HFFc6 (cell line): ENCODE results near the gene GRK3. TPM values are rescaled to one million over a fixed set of nuclear protein-coding genes. Genes with fewer than 3 reads are reported as not detected.
"Not testable (repeated sequence)": the region's sequence is repeated elsewhere in the genome, so short reads cannot be mapped to it uniquely, and the experiment has no call there.

Experiments
- DNase-seq: peaks from one replicate; pipeline ENCODE4 v3.0.0-alpha.2; 2018
- H3K27ac Mint-ChIP-seq: 2 replicates; pipeline ENCODE4 v1.8.0; 2020; ENCODE audit warnings: mild to moderate bottlenecking, mixed read lengths
- H3K27me3 Mint-ChIP-seq: 2 replicates; pipeline ENCODE4 v1.8.0; 2021; ENCODE audit warnings: mild to moderate bottlenecking, moderate library complexity, mixed read lengths; ENCODE audit not compliant: insufficient read depth
- H3K36me3 Mint-ChIP-seq: 2 replicates; pipeline ENCODE4 v1.8.0; 2021; ENCODE audit warnings: low read depth, mixed read lengths
- H3K4me1 Mint-ChIP-seq: 2 replicates; pipeline ENCODE4 v1.8.0; 2020; ENCODE audit warnings: low read depth, mixed read lengths
- H3K4me3 Mint-ChIP-seq: 2 replicates; pipeline ENCODE4 v1.8.0; 2020; ENCODE audit warnings: mild to moderate bottlenecking, moderate library complexity, mixed read lengths
- H3K9me3 Mint-ChIP-seq: 2 replicates; pipeline ENCODE4 v1.8.0; 2020; ENCODE audit warnings: mild to moderate bottlenecking, mixed read lengths
- CTCF ChIP-seq: fragments of 200-600 bp; sonication (generic); IDR thresholded peaks from 2 replicates; pipeline ENCODE4 v1.5.0; 2021; ENCODE audit warnings: antibody characterized with exemption, mild to moderate bottlenecking
- total RNA-seq, 6 experiments: library from RNA; stranded (reverse); fragmentation: NEBNext Ultra II Directional; extraction: Animal tissue kit (Norgen Biotek cat#: 25700); gene quantifications; 2 replicates in 1 of 6; 3 replicates in 5 of 6; pipeline ENCODE4 v1.2.3, GENCODE V29; 2021

GRK3 gene
- total RNA-seq, 6 experiments from 2014 or later, result 0.05 TPM; not detected in 5

DNA sequence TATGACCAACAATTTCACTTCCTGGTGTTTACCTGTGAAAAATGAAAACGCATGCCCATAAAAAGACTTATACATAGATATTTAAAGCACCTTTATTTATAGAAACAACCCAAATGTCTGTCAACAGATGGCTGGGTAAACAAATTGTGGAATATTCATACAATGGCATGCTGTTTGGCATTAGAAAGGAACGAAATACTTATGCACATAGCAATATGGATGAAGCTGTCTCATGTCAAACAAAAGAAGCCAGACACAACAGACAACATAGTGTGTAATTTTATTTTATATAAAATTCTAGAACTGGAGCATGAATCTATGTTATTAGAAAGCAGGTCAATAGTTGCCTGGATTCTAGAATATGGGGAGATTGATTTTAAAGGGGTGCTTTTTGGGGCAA, 38.0 kb downstream of the GRK3 start:
- Mint-ChIP-seq H3K4me3 (no peak overlapping the region), H3K36me3 (no peaks in the 10 kb centered on the region), H3K27ac (no peak overlapping the region), H3K27me3 (no peaks in the 10 kb centered on the region), H3K4me1 (no peaks in the 10 kb centered on the region), H3K9me3 (peaks cover 13% of the 10 kb centered on the region; the same call in 1 of the 2 replicates)
- no peak for DNase-seq
- TF ChIP-seq CTCF, result no peak

DNA sequence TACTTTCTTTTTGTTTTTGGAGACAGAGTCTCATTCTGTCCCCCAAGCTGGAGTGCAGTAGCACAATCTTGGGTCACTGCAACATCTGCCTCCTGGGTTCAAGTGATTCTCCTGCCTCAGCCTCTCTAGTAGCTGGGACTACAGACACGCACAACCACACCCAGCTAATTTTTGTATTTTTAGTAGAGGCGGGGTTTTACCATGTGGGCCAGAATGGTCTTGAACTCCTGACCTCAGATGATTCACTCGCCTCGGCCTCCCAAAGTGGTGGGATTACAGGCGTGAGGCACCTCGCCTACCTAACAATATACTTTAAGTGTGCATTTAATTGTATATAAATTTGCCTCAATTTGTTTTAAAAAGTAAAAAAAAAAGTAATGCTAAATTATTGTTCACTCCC, 38.4 kb downstream of the GRK3 start:
- Mint-ChIP-seq H3K27me3 (no peaks in the 10 kb centered on the region), H3K4me1 (no peaks in the 10 kb centered on the region), H3K36me3 (no peaks in the 10 kb centered on the region), H3K27ac (no peak overlapping the region), H3K9me3 (peaks cover 8% of the 10 kb centered on the region; the same call in 1 of the 2 replicates), H3K4me3 (no peak overlapping the region)
- DNase-seq, result no peak
- no peak for TF ChIP-seq CTCF

DNA sequence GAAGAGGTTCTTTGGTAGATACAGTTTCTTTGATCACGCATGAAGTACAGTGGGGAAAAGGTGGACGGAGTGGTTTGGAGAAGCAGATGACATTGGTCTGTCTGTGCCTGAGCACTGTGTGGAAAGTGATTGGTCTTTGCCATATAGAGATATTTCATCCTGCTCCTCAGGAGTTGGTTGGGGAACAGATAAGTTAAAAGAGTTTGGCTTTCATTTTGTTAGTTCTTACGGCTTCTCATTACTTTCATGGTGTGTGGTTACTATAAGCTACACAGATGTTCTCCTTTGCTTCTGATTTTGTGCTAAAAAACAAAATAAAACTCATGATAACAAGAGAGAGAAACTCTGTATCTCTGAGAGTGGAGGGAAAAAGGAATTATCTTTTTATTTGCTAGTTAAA, 40.7 kb downstream of the GRK3 start:
- not testable (repeated sequence) for DNase-seq, H3K27ac Mint-ChIP-seq, H3K27me3 Mint-ChIP-seq, H3K36me3 Mint-ChIP-seq, H3K4me1 Mint-ChIP-seq, H3K4me3 Mint-ChIP-seq, H3K9me3 Mint-ChIP-seq

GRCh38 chr22:25605565-25605964, 41.1 kb downstream of the GRK3 start:
- not testable (repeated sequence) for H3K4me3 Mint-ChIP-seq, H3K9me3 Mint-ChIP-seq, H3K27ac Mint-ChIP-seq, H3K4me1 Mint-ChIP-seq, H3K36me3 Mint-ChIP-seq, DNase-seq, H3K27me3 Mint-ChIP-seq

DNA sequence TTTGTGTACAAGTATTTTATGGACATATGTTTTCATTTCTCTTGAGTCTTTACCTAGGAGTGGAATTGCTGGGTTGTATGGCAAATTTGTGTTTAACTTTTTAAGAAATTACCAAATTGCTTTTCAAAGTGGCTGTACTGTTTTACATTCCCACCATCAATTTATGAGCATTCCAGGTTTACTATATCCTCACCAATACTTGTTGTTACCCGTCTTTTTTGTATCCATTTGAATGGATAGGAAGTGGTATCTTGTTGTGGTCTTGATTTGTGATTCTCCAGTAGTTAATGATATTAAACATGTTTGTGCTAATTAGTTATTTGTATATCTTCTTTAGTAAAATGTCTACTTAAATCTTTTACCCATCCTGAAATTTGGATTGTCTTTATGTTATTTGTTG, 46.8 kb downstream of the GRK3 start:
- H3K4me3 Mint-ChIP-seq, H3K27me3 Mint-ChIP-seq, H3K36me3 Mint-ChIP-seq, H3K27ac Mint-ChIP-seq, DNase-seq, H3K4me1 Mint-ChIP-seq: not testable (repeated sequence)
- H3K9me3 Mint-ChIP-seq, result peaks cover 21% of the 10 kb centered on the region

GRCh38 chr22:25613131-25613530, 48.7 kb downstream of the GRK3 start:
- H3K27ac Mint-ChIP-seq, DNase-seq, H3K27me3 Mint-ChIP-seq, H3K36me3 Mint-ChIP-seq, H3K4me3 Mint-ChIP-seq, H3K4me1 Mint-ChIP-seq: not testable (repeated sequence)
- peaks cover 26% of the 10 kb centered on the region for H3K9me3 Mint-ChIP-seq

DNA sequence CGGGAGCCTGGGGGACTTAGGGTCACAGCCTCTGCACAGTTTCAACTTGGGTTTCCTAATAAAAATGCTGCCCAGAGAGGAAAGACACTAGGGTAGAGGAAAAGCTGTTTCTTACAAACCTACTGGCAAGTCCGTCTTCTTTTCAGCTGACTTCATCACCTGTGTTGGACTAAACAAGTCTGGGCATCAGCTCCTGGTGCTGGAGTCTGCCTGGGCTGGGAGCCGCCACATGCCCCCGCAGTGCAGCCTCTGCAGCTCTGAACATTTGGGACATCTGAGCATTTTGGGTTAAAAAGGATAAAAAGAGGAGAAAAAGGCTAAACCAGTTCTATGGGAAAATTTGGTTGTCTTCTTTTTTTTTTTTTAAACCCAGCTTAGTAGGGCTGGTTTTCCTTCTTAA, 49.1 kb downstream of the GRK3 start:
- not testable (repeated sequence) for H3K27ac Mint-ChIP-seq, H3K36me3 Mint-ChIP-seq, H3K4me1 Mint-ChIP-seq, DNase-seq, H3K4me3 Mint-ChIP-seq, H3K27me3 Mint-ChIP-seq
- H3K9me3 Mint-ChIP-seq, result peaks cover 28% of the 10 kb centered on the region

DNA sequence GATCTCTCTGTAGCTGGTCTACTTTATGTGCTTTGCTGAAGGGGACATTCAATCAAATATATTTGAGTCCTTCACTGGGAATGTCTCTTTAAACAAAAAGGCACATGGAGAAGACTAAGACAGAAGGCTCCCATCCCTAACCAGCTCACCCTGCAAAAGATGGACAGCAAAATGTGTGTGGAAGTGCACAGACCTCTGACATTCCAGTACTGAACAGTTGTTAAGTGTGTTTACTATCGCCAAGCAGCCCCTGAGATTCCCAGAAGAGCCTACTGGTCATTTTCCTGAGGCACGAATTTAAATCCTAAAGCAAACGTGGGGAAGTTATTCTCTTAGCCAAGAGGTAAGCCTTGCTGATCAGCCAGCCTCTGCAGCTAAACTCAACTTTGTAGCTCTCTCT, 50.3 kb downstream of the GRK3 start:
- DNase-seq, H3K27me3 Mint-ChIP-seq, H3K4me1 Mint-ChIP-seq, H3K4me3 Mint-ChIP-seq, H3K27ac Mint-ChIP-seq, H3K36me3 Mint-ChIP-seq: not testable (repeated sequence)
- H3K9me3 Mint-ChIP-seq, result peaks cover 39% of the 10 kb centered on the region

- no peak for DNase-seq
Observed at GRCh38 chr22:25621986-25622385, 57.5 kb downstream of the GRK3 start.

More at GRCh38 chr22:25621986-25622385, 57.5 kb downstream of the GRK3 start:
- Mint-ChIP-seq H3K27ac (no peak overlapping the region), H3K9me3 (peaks cover 43% of the 10 kb centered on the region), H3K27me3 (no peaks in the 10 kb centered on the region), H3K4me3 (no peak overlapping the region), H3K4me1 (no peaks in the 10 kb centered on the region), H3K36me3 (no peaks in the 10 kb centered on the region)
- TF ChIP-seq CTCF, result no peak
